IMR-90 (cell line): ENCODE measurements around the gene PCSK6. TPM values are rescaled to one million over a fixed set of nuclear protein-coding genes. Genes with fewer than 3 reads are reported as not detected.

Experiments used
- ATAC-seq: fragments of 200-7000 bp; cut with Tn5 transposase; 2 replicates; pipeline ENCODE4 v1.9.1; 2020; ENCODE audit warnings: low read depth, mild to moderate bottlenecking, moderate library complexity
- BruUV-seq: library from RNA; stranded (reverse); fragments of 400-500 nt; replicated peaks from 2 replicates; lab custom pipeline; 2021; lab: Mats Ljungman, UMichigan
- CTCF ChIA-PET: fragments of 300-600 bp; formaldehyde crosslinking; extraction: SDS; loops from one replicate; lab custom pipeline; 2021; ENCODE audit warnings: antibody characterized with exemption; lab: Yijun Ruan, JAX
- POLR2A ChIA-PET: fragments of 300-600 bp; sonication (Branson Sonifier 250); formaldehyde crosslinking; loops from one replicate; lab custom pipeline; 2022; ENCODE audit warnings: antibody characterized with exemption; ENCODE audit not compliant: unreplicated experiment; lab: Charles Lee
- DNase-seq: peaks from one replicate; pipeline ENCODE4 v3.0.0; 2013
- H2AFZ ChIP-seq: replicated peaks from 2 replicates; pipeline ENCODE3; 2013; ENCODE audit warnings: low read length, mild to moderate bottlenecking; ENCODE audit not compliant: poor library complexity
- H2AK5ac ChIP-seq: 2 replicates; pipeline ENCODE4 v1.6.1; 2013; ENCODE audit warnings: low read depth, low read length, inconsistent platforms
- H2AK9ac ChIP-seq: replicated peaks from 2 replicates; pipeline ENCODE3; 2013; ENCODE audit warnings: mild to moderate bottlenecking, low read depth, low read length, moderate library complexity; ENCODE audit not compliant: poor library complexity
- H2BK120ac ChIP-seq: 2 replicates; pipeline ENCODE4 v1.6.1; 2013; ENCODE audit warnings: low read depth, low read length, inconsistent platforms
- H2BK15ac ChIP-seq: 3 replicates; pipeline ENCODE4 v1.6.1; 2013; ENCODE audit warnings: low read depth, low read length, inconsistent platforms
- H2BK20ac ChIP-seq: 2 replicates; pipeline ENCODE4 v1.6.1; 2013; ENCODE audit warnings: low read depth, mild to moderate bottlenecking, inconsistent platforms, low read length, moderate library complexity
- H2BK5ac ChIP-seq: 2 replicates; pipeline ENCODE4 v1.6.1; 2013; ENCODE audit warnings: mild to moderate bottlenecking, low read depth, low read length, inconsistent platforms; ENCODE audit not compliant: poor library complexity, severe bottlenecking
- H3K14ac ChIP-seq: replicated peaks from 2 replicates; pipeline ENCODE4 v1.6.1; 2013; ENCODE audit warnings: low read depth, low read length, inconsistent platforms
- H3K18ac ChIP-seq: 2 replicates; pipeline ENCODE4 v1.6.1; 2013; ENCODE audit warnings: low read depth, low read length, control low read depth
- H3K23ac ChIP-seq: 2 replicates; pipeline ENCODE4 v1.6.1; 2013; ENCODE audit warnings: low read depth, low read length, inconsistent platforms
- H3K27ac ChIP-seq: 2 replicates; pipeline ENCODE4 v1.5.1; 2013; ENCODE audit warnings: mild to moderate bottlenecking, control low read depth, low read length; ENCODE audit not compliant: insufficient read depth
- H3K27me3 ChIP-seq: 2 replicates; pipeline ENCODE4 v1.6.1; 2013; ENCODE audit warnings: low read length; ENCODE audit not compliant: control insufficient read depth, insufficient read depth
- H3K36me3 ChIP-seq: 2 replicates; pipeline ENCODE4 v1.6.1; 2013; ENCODE audit warnings: low read length, mixed read lengths; ENCODE audit not compliant: control insufficient read depth, insufficient read depth
- H3K4ac ChIP-seq: 2 replicates; pipeline ENCODE4 v1.6.1; 2013; ENCODE audit warnings: low read depth, low read length, inconsistent platforms
- H3K4me1 ChIP-seq: 2 replicates; pipeline ENCODE4 v1.6.1; 2013; ENCODE audit warnings: low read length, mixed read lengths; ENCODE audit not compliant: control insufficient read depth, insufficient read depth
- H3K4me2 ChIP-seq: 2 replicates; pipeline ENCODE4 v1.6.1; 2013; ENCODE audit warnings: low read depth, mild to moderate bottlenecking, control low read depth, low read length, moderate library complexity
- H3K4me3 ChIP-seq: 2 replicates; pipeline ENCODE4 v1.5.1; 2013; ENCODE audit warnings: low read depth, mild to moderate bottlenecking, control low read depth, low read length, moderate library complexity; ENCODE audit not compliant: insufficient read depth
- H3K56ac ChIP-seq: 2 replicates; pipeline ENCODE4 v1.6.1; 2013; ENCODE audit warnings: low read length, inconsistent platforms; ENCODE audit not compliant: insufficient read depth; ENCODE audit errors: extremely low read depth
- H3K79me1 ChIP-seq, 2 experiments: 2 replicates each; pipeline ENCODE4 v1.6.1; 2013; ENCODE audit warnings: low read length in 2 of 2, inconsistent platforms in 1 of 2, low read depth in 1 of 2
- H3K9ac ChIP-seq: 2 replicates; pipeline ENCODE4 v1.6.1; 2013; ENCODE audit warnings: low read depth, low read length, control low read depth
- H3K9me1 ChIP-seq: 2 replicates; pipeline ENCODE4 v1.6.1; 2013; ENCODE audit warnings: low read length, inconsistent platforms; ENCODE audit not compliant: insufficient read depth
- H3K9me3 ChIP-seq: 2 replicates; pipeline ENCODE4 v1.6.1; 2013; ENCODE audit warnings: low read length; ENCODE audit not compliant: control insufficient read depth, insufficient read depth
- H4K20me1 ChIP-seq: 2 replicates; pipeline ENCODE4 v1.6.1; 2013; ENCODE audit warnings: low read length, inconsistent platforms; ENCODE audit not compliant: insufficient read depth
- H4K5ac ChIP-seq: 2 replicates; pipeline ENCODE4 v1.6.1; 2013; ENCODE audit warnings: mild to moderate bottlenecking, low read depth, low read length, control low read depth
- H4K8ac ChIP-seq, 2 experiments: 2 replicates each; pipeline ENCODE4 v1.6.1; 2013; ENCODE audit warnings: low read depth in 2 of 2, low read length in 2 of 2, control low read depth in 1 of 2, inconsistent platforms in 1 of 2
- H4K91ac ChIP-seq: 2 replicates; pipeline ENCODE4 v1.6.1; 2013; ENCODE audit warnings: low read depth, low read length, inconsistent platforms; ENCODE audit not compliant: insufficient read depth
- BHLHE40 ChIP-seq: fragments of 150-350 bp; IDR thresholded peaks from 2 replicates; pipeline ENCODE4 v1.6.1; 2016; ENCODE audit warnings: mild to moderate bottlenecking, low read depth, low read length
- CEBPB ChIP-seq: IDR thresholded peaks from 2 replicates; pipeline ENCODE4 v1.6.1; 2012; ENCODE audit warnings: low read depth, low read length, improper control_type of control experiment
- FOS ChIP-seq: fragments of 150-350 bp; IDR thresholded peaks from 2 replicates; pipeline ENCODE4 v1.6.1; 2016; ENCODE audit warnings: low read depth, low read length
- MAZ ChIP-seq: IDR thresholded peaks from 2 replicates; pipeline ENCODE4 v1.6.1; 2012; ENCODE audit warnings: low read depth, mild to moderate bottlenecking, low read length, improper control_type of control experiment, moderate library complexity, borderline replicate concordance
- NFE2L2 ChIP-seq: fragments of 150-350 bp; IDR thresholded peaks from 2 replicates; pipeline ENCODE4 v1.6.1; 2016; ENCODE audit warnings: low read depth, mild to moderate bottlenecking, low read length
- RCOR1 ChIP-seq: IDR thresholded peaks from 2 replicates; pipeline ENCODE4 v1.6.1; 2012; ENCODE audit warnings: mild to moderate bottlenecking, low read length, improper control_type of control experiment; ENCODE audit not compliant: insufficient replicate concordance
- WGBS, 2 experiments: methylation state at CpG; one replicate each; pipeline versions ENCODE4 v1.1.5 to v1.1.7; 2013; ENCODE audit warnings: missing lambda C conversion rate in 2 of 2; ENCODE audit not compliant: insufficient read length in 1 of 2; ENCODE audit errors: extremely low coverage in 2 of 2; 5-methylcytosine and 5-hydroxymethylcytosine counted together
- dilution Hi-C: fragments of 300-500 bp; cut with HindIII; formaldehyde crosslinking; loops from one replicate; pipeline ENCODE4 v1.14.3; 2018; ENCODE audit warnings: low sequenced_read_pairs; ENCODE audit not compliant: unreplicated experiment
- in situ Hi-C: fragments of 300-500 bp; cut with MboI; formaldehyde crosslinking; loops from 3 replicates; pipeline ENCODE4 v1.14.3; 2019; ENCODE audit warnings: low sequenced_read_pairs, inconsistent platforms, mixed read lengths
- intact Hi-C: fragments of 100-400 bp; cut with micrococcal nuclease; formaldehyde crosslinking; loops from 2 replicates; pipeline ENCODE4 v1.10.0; 2022
- polyA plus RNA-seq, 3 experiments: library from polyadenylated mRNA; depleted of rRNA; stranded (reverse); fragments of >200 nt; gene quantifications; 2 replicates each; pipeline ENCODE4 v1.2.3, GENCODE V29; 2012; ENCODE audit warnings: low replicate concordance in 1 of 3
- total RNA-seq: library from RNA; depleted of rRNA; stranded (reverse); fragments of >200 nt; gene quantifications from 2 replicates; pipeline ENCODE4 v1.2.3, GENCODE V29; 2012

PCSK6 gene
- total and polyA plus RNA-seq, 2 of the 4 experiments (the other 2 are of a cell fraction) = not detected

- Histone ChIP-seq H4K20me1 (no peaks in the 10 kb centered on the region; the same call in 1 of the 2 replicates), H3K4me1 (no peaks in the 10 kb centered on the region), H3K36me3 (no peaks in the 10 kb centered on the region), H3K4me2 (no peak overlapping the region), H3K4ac (no peak overlapping the region), H3K27ac (no peak overlapping the region), H3K27me3 (peaks cover 10% of the 10 kb centered on the region; the same call in 1 of the 2 replicates), H2BK20ac (no peak overlapping the region), H2AK5ac (no peak overlapping the region), H2BK120ac (no peak overlapping the region), H3K56ac (no peak overlapping the region), H2AK9ac (no peak overlapping the region), H3K14ac (no peak overlapping the region), H2BK5ac (no peak overlapping the region), H3K23ac (no peak overlapping the region), H4K8ac (no peak overlapping the region), H3K9ac (no peak overlapping the region), H3K18ac (no peak overlapping the region), H4K91ac (no peak overlapping the region), H3K9me1 (no peaks in the 10 kb centered on the region), H2BK15ac (no peak overlapping the region), H3K9me3 (no peaks in the 10 kb centered on the region), H2AFZ (no peak overlapping the region), H3K79me1 (no peaks in the 10 kb centered on the region), H3K4me3 (no peak overlapping the region), H4K5ac (no peak overlapping the region)
- CTCF ChIA-PET = no interaction called here
- no peak for DNase-seq
- 46% methylated on average over 8 of the region's 16 CpGs; no CpG with 5 or more reads in 1 of the 2 experiments for WGBS, 2 experiments
- POLR2A ChIA-PET = no interaction called here
- no TSS peak for BruUV-seq
- in situ Hi-C loops = no loop called here
- no peak for TF ChIP-seq BHLHE40
- TF ChIP-seq MAZ = no peak
- TF ChIP-seq CEBPB = no peak
- no peak for TF ChIP-seq RCOR1
- no peak for TF ChIP-seq NFE2L2
- TF ChIP-seq FOS = no peak
- dilution Hi-C loops = no loop called here
- ATAC-seq = no peak
- intact Hi-C loops = no loop called here
Measured at GRCh38 chr15:101458908-101459578, 30.5 kb downstream of the PCSK6 start.
